CD4-positive, alpha-beta T cell treated with Interleukin-15 for 1 hour (primary cell): ENCODE data around the gene MANBA.
A peak's percentile ranks its signal among the peaks of the same experiment; 100 is the strongest.

Experiments used
- DNase-seq: peaks from one replicate; pipeline ENCODE4 v3.0.0-alpha.2; 2020

Gene MANBA

DNA sequence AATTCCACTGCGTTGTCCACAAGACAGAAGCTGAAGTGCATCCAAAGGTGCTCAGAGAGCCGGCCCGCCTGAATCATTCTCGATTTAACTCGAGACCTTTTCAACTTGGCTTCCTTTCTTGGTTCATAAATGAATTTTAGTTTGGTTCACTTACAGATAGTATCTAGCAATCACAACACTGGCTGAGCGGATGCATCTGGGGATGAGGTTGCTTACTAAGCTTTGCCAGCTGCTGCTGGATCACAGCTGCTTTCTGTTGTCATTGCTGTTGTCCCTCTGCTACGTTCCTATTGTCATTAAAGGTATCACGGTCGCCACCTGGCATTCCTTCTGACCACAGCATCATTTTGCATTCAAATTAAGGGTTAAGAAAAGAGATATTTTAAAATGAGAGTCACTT lies 144.1 kb downstream of the MANBA start:
- no peak for DNase-seq

- peak; percentile 53 for DNase-seq
Measured at GRCh38 chr4:102614801-102615200, 146.0 kb downstream of the MANBA start.

DNA sequence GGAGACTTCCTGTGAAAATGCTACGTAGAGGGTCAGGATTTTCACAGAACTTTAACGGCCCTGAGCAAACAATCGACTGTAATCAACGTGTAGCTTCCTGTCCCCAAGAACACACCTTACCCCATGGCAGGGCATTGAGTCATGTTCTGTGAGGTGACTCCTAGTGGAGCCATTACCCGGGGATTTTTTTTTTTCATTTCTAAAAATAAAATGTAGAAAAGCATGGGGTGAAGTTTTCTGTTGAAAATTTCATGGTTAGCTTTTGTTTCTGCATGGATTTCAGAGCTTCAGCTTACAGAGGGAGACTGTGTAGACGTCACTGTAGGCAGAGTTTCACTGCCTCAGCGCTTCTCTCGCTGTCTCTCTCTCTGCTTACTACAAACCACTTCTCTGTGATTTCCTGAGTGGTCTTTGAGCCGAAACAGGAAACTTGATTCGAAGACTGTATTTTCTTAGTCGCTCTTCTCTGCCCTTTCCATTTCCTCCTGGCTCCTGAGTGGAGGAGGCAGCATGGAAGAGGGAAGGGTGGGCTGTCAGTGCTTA lies 147.9 kb downstream of the MANBA start:
- peak; percentile 61 for DNase-seq

DNA sequence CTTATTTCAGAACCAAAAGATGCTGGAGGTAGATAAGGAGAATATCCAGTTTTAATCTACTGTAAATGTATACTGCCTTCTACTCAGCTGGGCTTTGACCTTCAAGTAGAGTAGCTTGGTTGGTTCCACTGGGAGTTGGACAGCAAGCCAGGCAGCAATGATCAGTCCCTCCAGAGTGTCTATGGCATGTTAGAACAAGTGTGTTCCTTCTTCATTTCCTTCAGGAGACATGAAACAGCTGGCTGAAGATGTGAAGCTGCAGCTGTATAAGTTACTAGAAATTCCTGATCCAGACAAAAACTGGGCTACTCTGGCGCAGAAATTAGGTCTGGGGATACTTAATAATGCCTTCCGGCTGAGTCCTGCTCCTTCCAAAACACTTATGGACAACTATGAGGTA lies 148.6 kb downstream of the MANBA start:
- DNase-seq: no peak

GRCh38 chr4:102610476-102610875 lies 150.3 kb downstream of the MANBA start:
- no peak for DNase-seq

DNA sequence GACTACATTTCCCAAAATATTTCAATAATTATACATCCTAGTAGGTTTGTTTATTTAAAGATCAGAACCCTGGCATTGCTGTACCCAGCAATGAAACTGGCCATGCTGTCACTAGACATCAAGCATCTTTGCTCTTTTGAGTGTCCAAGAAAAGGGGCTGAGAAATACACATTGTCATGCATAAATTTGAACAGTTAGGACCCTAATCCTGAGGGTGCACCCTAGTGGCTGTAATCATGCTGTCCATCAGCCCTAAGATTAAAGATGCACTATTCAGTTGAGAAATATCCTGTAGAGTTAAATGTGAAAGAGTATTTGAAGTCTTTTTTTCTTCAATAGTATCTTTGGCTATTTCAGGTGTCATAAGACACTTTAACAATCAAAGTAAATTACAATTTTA lies 150.8 kb downstream of the MANBA start:
- no peak for DNase-seq

DNA sequence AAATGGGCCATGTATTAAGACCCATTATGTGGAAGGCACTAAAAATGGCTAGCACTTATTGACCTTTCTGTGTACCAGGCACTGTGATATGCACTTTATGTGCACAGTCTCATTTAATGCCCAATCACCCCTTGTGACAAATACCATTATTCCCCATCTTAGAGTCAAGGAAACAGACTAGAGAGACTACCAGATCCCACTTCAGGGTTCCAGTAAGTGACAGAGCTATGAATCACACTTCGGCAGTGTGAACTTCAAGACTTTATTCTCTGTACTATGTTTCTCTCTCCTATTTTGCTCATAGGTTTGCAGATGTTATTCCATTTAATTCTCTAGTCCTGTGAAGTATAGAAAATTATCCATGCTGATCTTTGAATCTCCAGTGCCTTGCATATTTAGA lies 152.6 kb downstream of the MANBA start:
- no peak for DNase-seq

GRCh38 chr4:102606846-102607450 lies 153.8 kb downstream of the MANBA start:
- DNase-seq: no peak

DNA sequence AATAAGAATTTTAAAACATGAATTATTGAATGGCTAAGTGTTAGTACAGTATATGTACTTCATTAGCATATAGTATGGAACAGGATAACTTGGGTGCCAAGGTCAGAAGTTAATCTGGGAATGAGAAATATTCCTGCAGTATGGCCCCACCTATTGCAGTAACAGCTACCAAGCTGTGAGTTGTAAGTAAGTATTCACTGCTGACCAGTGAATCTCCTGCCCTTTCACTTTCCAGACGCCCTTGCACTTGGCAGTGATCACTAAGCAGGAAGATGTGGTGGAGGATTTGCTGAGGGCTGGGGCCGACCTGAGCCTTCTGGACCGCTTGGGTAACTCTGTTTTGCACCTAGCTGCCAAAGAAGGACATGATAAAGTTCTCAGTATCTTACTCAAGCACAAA lies 154.5 kb downstream of the MANBA start:
- DNase-seq: no peak

DNA sequence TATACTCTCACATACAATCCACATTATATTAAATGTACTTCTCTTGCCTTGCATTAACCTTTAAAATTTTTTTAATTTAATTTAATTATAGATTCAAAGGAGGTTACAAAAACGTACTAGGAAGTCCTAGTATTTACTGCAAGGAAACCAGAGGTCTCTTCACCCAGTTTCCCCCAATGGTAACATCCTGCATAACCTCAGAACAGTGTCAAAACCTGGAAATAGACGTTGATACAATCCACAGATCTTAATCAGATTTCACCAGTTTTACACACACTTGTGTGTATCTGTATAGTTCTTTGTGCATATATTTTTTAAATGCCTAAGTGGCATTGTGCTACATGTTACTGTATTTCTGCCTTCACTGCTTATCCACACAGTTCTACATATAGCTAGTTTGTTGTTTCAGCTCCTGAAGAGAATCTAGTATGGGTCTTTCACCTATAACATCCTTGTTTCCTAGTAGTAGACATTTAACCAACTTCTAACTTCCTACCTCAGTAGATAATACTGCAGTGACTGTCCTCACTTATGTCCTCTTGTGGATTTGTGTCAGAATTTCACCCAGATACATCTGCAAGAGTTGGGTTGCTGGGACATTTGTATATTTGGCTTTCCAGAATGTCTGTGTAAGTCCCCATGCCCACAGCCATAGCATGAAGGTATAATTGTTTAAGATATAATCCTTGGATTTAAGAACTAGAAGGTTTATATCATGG lies 156.4 kb downstream of the MANBA start:
- no peak for DNase-seq

DNA sequence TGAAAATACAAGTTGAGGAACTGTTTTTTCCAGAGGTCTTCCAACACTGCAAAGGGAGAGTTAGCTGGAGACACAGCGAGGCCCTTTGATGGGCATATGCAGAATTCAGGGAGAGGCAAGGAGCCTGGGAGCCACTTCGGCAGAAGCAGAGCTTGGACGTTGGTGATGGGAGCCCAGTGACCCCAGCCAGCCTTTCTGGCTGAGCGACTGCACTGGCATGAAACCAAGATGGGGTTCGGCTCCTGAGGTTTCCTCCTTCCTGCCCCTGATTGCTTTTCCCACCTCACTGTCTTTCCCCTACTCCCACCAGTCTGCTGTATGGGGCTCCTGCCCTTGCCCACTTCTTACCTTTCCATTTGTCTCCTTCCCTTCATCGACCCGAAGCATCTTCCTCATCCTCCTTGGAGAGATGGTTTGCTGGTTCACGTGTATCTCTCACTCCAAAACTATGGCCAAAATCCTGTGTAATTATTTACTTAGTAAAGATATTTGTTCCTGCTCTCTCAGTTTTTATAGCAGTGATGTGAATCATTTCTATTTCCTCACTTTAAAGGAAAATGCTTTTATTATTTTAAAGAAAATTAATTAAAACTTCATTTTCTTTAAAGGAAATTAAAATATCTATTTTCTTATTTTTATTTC lies 159.1 kb downstream of the MANBA start:
- DNase-seq: no peak

- DNase-seq: no peak
Measured at GRCh38 chr4:102600689-102601088, 160.1 kb downstream of the MANBA start.

DNA sequence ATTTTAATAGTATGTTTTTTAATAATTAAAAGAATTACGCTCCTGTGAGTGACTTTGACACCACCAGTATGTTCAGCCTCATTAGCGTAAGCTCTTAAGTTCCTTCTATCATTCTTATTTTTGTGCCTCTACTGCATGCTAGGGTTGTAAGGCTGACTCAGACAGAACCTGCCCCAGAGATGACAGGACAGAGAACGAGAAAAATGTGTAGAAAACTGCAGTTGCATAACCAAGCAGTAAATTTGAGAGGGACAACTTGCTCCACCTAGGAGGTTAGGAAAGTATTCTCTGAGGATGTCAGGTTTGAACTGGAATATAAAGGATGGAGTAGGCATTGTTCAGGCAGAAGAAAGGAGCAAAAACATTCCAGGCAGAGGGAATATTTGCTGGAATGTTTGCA lies 160.9 kb downstream of the MANBA start:
- DNase-seq: no peak

DNA sequence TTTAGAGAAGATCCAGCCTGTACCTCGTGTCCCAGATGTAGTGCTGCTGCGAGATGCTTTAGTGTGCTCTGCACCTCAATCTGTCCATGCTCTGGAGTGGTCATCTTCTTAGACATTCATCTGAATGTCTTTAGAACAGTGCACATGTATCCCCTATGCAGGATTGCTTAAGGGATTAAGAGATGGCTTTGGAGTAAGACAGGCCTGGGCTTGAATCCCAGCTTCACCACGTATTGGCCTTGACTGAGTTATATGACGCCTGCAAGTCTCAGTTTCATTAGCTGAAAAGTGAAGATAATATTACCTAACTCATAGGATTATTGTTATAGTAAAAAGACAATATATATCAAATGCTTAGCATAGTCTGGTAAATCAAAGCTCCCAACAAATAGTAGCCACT lies 161.3 kb downstream of the MANBA start:
- DNase-seq: no peak

DNA sequence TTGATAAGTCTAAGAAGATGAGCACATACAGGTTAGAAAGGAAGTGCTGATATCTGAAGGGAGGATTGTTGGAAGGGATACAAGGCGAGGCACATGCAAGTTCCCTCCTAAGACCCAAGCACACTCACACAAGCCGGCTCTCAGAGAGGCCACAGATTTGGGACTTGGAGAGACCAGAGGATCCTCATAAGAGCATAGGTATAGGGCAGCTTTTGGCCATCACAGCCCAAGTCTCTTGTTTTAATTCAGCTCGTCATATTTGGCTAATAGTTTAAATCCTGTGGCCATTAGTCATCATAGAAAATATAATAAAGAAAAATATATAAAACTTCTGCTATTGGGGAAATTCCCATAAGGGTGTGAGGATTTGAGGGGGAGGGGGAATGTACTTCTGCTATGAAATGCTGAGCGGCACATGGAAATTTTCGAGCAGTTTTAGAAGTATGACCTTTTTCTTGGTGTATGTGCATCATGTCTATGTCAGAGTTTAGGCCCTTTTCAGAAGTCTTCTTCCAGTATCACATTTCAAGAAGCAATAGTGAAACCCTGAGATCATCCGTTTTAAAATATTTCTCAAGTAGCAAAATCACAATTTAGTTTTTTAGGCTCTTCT lies 161.9 kb downstream of the MANBA start:
- no peak for DNase-seq

DNA sequence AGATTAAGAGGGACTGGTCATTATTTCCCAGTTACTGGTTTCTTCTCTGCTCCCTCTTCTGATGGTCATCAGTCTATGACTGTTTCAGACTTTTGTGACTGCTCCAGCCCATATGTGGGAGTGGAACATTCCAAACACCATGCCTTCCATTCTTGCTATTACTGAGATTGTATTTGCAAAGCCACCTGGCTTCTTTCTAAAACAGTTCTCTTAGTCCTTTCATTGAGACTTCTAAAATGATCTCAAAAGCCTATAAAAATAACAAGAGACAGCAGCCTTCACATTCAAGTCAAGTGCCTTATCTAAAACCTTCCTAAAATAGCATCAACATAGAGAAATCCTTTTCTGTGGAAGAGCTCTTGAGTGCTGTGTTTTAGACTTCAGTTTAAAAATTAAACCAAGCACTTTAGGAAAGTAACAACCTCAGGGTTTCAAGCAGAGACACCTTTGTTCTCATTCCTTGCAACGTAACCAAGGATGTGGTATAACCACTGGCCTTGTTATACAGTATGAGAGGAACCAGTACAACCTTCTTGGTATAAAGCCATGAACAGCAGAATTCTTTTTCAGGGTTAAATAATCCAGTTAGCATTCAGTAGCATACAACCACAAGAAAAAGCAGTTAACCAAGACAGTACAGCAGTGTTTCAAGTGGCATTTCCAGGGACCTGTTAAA lies 162.5 kb downstream of the MANBA start:
- DNase-seq: no peak

DNA sequence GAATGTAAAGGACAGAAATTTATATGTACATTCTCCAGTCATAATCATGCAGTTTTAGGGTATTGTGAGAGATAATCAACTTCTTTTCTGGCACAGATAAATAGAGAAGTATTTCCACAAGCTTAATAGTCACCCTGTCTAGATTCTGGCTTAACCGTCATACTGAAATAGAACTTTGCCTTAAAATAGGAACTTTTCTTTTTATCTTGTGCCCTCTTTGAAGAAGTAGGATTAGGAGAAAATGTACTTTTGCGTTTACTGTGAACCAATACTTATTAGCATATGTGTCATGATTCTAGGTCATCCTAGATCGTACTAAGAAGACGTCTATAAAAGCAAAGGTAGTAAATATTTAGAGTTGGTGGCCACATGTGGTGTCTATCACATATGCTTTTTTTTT lies 164.2 kb downstream of the MANBA start:
- DNase-seq: no peak

GRCh38 chr4:102594000-102594399 lies 166.8 kb downstream of the MANBA start:
- DNase-seq: no peak

GRCh38 chr4:102593147-102593546 lies 167.6 kb downstream of the MANBA start:
- DNase-seq: no peak

GRCh38 chr4:102592256-102592655 lies 168.5 kb downstream of the MANBA start:
- no peak for DNase-seq

DNA sequence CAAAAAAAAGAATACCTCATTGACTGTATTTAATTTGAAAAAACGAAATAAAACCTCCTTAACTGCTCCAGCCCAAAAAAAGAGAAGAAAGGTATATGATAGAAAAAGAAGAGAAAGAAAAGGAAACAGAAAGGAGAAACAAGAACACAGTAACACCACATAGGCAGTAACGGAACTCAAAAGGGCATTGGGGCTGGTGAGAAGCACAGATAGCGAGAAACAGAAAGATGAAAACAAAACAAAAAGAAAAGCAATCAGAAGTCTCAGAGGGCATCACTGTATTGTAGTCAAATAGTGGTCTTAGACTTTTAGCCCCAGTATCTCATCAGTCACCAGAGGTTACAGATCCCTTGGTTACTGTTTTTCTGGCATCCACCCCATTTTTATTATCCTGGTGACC lies 171.0 kb downstream of the MANBA start:
- no peak for DNase-seq

DNA sequence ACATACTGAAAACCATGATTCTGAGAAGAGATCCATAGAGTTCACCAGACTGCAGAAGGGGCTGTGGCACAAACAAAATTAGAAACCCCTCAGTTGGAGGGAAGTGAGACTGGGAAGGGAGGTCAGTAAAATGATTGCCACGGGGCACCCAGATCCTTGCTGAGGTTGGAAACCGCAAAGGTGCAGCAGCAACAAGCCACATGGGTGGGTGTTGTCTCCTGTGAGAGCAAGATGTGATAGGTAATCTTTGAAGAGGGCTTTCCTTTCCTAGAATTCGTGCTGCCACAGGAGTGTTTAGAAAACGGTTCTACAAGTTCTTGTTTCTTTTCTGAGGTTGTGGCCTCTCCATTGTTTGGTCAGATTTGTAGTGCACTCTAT lies 174.1 kb downstream of the MANBA start:
- peak; percentile 66 for DNase-seq

- DNase-seq: no peak
Measured at GRCh38 chr4:102586002-102586643, 174.6 kb downstream of the MANBA start.
